Endothelial cell (in vitro differentiated cells): ENCODE measurements around the gene MOB2. TPM values are rescaled to one million over a fixed set of nuclear protein-coding genes. Genes with fewer than 3 reads are reported as not detected.

Source experiments
- DNase-seq: peaks from one replicate; pipeline ENCODE4 v3.0.0; 2021; ENCODE audit warnings: low spot score
- H3K27ac Mint-ChIP-seq: one replicate; pipeline ENCODE4 v1.8.0; 2021; ENCODE audit warnings: mixed read lengths, inconsistent platforms; ENCODE audit not compliant: unreplicated experiment
- H3K27me3 Mint-ChIP-seq: one replicate; pipeline ENCODE4 v1.8.0; 2021; ENCODE audit warnings: mild to moderate bottlenecking, moderate library complexity, mixed read lengths, inconsistent platforms; ENCODE audit not compliant: unreplicated experiment
- H3K36me3 Mint-ChIP-seq: one replicate; pipeline ENCODE4 v1.8.0; 2021; ENCODE audit warnings: mild to moderate bottlenecking, low read depth, mixed read lengths, inconsistent platforms; ENCODE audit not compliant: unreplicated experiment
- H3K4me1 Mint-ChIP-seq: one replicate; pipeline ENCODE4 v1.8.0; 2021; ENCODE audit warnings: mild to moderate bottlenecking, mixed read lengths, inconsistent platforms; ENCODE audit not compliant: unreplicated experiment
- H3K4me3 Mint-ChIP-seq: one replicate; pipeline ENCODE4 v1.8.0; 2021; ENCODE audit warnings: mild to moderate bottlenecking, mixed read lengths, inconsistent platforms; ENCODE audit not compliant: unreplicated experiment
- H3K9me3 Mint-ChIP-seq: one replicate; pipeline ENCODE4 v1.8.0; 2021; ENCODE audit warnings: mixed read lengths, inconsistent platforms; ENCODE audit not compliant: unreplicated experiment
- total RNA-seq: library from RNA; stranded (reverse); fragmentation: NEBNext Ultra II Directional; extraction: Animal tissue kit (Norgen Biotek cat#: 25700); gene quantifications from one replicate; pipeline ENCODE4 v1.2.1, GENCODE V29; 2021; ENCODE audit not compliant: unreplicated experiment
- TF ChIP-seq, protein P1 (sequence below): fragments of 200-600 bp; sonication (generic); IDR thresholded peaks from one replicate; pipeline ENCODE4 v1.5.0; 2021; ENCODE audit warnings: antibody characterized with exemption; ENCODE audit not compliant: unreplicated experiment

MOB2 gene
- total RNA-seq, 1 donor from 2014 or later = 37.5 TPM

DNA sequence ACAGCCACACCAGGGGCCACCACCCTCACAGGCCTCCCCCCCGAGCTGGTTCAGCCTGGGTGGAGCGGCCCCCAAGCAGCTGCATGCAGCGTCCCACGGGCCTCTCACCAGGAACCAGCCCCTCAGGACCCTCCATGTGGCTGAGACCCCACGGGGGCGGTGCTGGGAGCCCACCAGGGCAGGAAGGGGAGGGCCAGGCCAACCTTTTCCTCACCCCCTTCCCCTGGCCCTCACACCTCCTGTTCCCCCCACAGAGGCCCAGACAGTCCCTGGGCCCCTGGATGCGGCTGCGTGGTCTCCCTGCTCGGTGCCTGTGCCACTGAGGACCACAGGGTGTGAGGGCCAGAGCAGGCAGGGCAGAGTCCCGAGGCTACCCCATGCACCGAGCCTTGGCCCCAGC, 46.5 kb downstream of the MOB2 start:
- DNase-seq = no peak
- TF ChIP-seq, protein P1, sequence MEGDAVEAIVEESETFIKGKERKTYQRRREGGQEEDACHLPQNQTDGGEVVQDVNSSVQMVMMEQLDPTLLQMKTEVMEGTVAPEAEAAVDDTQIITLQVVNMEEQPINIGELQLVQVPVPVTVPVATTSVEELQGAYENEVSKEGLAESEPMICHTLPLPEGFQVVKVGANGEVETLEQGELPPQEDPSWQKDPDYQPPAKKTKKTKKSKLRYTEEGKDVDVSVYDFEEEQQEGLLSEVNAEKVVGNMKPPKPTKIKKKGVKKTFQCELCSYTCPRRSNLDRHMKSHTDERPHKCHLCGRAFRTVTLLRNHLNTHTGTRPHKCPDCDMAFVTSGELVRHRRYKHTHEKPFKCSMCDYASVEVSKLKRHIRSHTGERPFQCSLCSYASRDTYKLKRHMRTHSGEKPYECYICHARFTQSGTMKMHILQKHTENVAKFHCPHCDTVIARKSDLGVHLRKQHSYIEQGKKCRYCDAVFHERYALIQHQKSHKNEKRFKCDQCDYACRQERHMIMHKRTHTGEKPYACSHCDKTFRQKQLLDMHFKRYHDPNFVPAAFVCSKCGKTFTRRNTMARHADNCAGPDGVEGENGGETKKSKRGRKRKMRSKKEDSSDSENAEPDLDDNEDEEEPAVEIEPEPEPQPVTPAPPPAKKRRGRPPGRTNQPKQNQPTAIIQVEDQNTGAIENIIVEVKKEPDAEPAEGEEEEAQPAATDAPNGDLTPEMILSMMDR = no peak
- H3K9me3 Mint-ChIP-seq = no peaks in the 10 kb centered on the region
- no peaks in the 10 kb centered on the region for H3K4me1 Mint-ChIP-seq
- no peaks in the 10 kb centered on the region for H3K36me3 Mint-ChIP-seq
- no peak overlapping the region for H3K27ac Mint-ChIP-seq
- H3K4me3 Mint-ChIP-seq = no peak overlapping the region
- H3K27me3 Mint-ChIP-seq = peaks cover 2% of the 10 kb centered on the region

DNA sequence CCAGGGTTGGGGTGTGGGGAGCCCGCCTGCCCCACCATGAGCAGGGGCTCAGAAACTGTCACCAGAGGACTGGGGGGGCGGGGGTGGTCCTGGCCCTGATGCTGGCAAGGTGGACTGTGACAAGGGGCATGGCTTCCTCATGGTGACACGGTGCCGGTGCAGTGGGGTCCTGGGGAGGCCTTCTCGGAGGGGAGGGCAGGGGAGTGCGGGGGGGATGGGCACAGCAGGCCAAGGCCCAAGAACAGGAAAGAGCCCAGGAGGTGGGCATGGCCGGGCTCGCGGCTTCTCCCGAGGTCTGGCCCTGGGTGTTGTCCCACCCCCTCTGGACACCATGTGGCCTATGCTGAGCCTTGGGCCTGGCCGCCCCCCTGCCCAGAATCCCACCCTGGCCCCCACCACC, 47.2 kb downstream of the MOB2 start:
- Mint-ChIP-seq H3K9me3 (no peaks in the 10 kb centered on the region), H3K36me3 (no peaks in the 10 kb centered on the region), H3K4me1 (no peaks in the 10 kb centered on the region), H3K4me3 (no peak overlapping the region), H3K27me3 (peaks cover 2% of the 10 kb centered on the region), H3K27ac (no peak overlapping the region)
- no peak for DNase-seq
- TF ChIP-seq, protein P1 = no peak

DNA sequence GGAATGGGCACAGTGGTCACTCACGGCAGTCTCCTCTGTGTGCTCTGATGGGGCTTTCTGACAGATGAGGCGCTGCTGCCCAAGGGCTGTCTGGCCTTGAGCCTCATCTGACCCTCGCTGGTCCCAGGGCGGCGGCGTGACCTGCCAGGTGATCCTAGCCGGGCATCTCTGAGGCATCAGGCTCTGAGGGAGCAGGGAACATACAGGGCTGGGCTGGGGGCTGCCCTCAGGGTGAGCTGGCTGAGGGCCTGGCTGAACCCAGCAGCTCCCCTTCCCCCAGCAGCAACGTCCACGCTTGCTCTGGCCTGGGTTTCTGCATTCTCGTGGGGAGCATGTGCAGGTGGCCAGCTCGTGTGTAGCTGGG, 47.6 kb downstream of the MOB2 start:
- Mint-ChIP-seq H3K27ac (no peak overlapping the region), H3K27me3 (peaks cover 2% of the 10 kb centered on the region), H3K4me3 (no peak overlapping the region), H3K9me3 (no peaks in the 10 kb centered on the region), H3K4me1 (no peaks in the 10 kb centered on the region), H3K36me3 (no peaks in the 10 kb centered on the region)
- TF ChIP-seq, protein P1 = no peak
- no peak for DNase-seq

DNA sequence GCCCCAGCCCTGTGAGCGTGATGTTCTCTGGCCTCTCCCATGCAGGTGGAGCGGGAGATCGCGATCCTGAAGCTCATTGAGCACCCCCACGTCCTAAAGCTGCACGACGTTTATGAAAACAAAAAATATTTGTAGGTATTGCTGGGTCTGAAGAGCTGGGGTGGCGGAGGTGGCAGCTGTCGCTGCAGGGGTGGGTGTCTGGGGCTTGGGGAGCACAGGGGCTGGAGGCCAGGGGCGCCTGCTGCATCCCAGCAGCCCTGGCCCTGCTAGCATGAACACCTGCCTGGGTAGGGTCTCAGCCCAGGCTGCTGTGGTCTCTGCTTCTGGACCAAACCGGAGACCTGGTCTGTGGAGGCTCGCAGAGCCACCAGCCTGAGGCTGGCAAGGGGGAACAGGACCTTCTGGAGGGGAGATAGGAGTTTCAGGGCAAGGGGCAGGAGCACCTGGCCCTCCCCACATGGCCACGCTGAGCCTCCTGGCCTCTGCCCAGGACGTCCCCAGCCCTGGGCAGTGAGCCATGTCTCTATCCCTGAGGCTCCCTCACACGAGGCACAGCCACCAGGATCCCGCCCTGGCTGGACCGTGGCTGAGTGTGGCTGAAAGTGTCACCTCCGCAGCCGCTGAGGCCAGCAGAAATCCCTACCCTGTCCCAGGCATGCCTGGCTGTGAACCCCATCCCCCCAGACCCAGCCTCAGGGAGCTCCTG, 48.2 kb downstream of the MOB2 start:
- Mint-ChIP-seq H3K4me3 (no peak overlapping the region), H3K4me1 (no peaks in the 10 kb centered on the region), H3K27me3 (peaks cover 2% of the 10 kb centered on the region), H3K27ac (no peak overlapping the region), H3K9me3 (no peaks in the 10 kb centered on the region), H3K36me3 (no peaks in the 10 kb centered on the region)
- DNase-seq = no peak
- TF ChIP-seq, protein P1 = no peak

DNA sequence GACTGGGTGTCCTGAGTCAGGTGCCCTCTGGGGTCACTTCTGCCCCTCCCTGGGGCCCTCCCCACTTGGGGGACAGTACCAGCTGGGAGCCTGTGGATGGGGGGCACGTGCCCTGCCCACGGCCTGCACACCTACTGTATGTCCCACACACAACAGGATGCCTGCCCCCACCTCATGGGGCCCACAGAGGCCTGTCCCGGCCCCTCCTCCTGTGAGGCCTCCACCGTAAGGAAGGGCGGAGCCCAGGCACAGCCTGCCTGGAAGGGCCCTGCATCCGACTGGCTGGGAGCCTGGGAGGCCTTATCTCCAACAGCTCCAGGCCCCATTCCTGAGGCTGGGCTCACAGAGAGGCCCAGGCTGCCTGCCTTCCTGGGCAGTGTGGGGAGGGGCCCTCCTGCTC, 49.1 kb downstream of the MOB2 start:
- H3K27me3 Mint-ChIP-seq = peaks cover 2% of the 10 kb centered on the region
- no peaks in the 10 kb centered on the region for H3K9me3 Mint-ChIP-seq
- H3K36me3 Mint-ChIP-seq = no peaks in the 10 kb centered on the region
- TF ChIP-seq, protein P1 = no peak
- DNase-seq = no peak
- H3K27ac Mint-ChIP-seq = no peak overlapping the region
- no peaks in the 10 kb centered on the region for H3K4me1 Mint-ChIP-seq
- H3K4me3 Mint-ChIP-seq = no peak overlapping the region
